Colonic mucosa (tissue), 4 donors: ENCODE results near the gene XRCC4. TPM values are rescaled to one million over a fixed set of nuclear protein-coding genes. Genes with fewer than 3 reads are reported as not detected.

Experiments
- DNase-seq: peaks from one replicate; pipeline ENCODE4 v3.0.0-alpha.2; 2020
- H3K27ac ChIP-seq: fragments of 200-600 bp; one replicate; pipeline ENCODE4 v1.8.0; 2021
- H3K27me3 ChIP-seq: fragments of 200-600 bp; one replicate; pipeline ENCODE4 v1.8.0; 2021
- H3K36me3 ChIP-seq: fragments of 200-600 bp; one replicate; pipeline ENCODE4 v1.8.0; 2021
- H3K4me1 ChIP-seq: fragments of 200-600 bp; one replicate; pipeline ENCODE4 v1.8.0; 2021; ENCODE audit warnings: mild to moderate bottlenecking
- H3K4me3 ChIP-seq: fragments of 200-600 bp; one replicate; pipeline ENCODE4 v1.8.0; 2021
- H3K9ac ChIP-seq, 2 donors: one replicate each; pipeline ENCODE4 v1.7.0; 2013; ENCODE audit warnings: control low read depth in 2 of 2, low read depth in 2 of 2, low read length in 2 of 2
- H3K9me3 ChIP-seq: fragments of 200-600 bp; one replicate; pipeline ENCODE4 v1.8.0; 2021
- intact Hi-C: fragments of 100-400 bp; cut with DNase I; formaldehyde crosslinking; loops from one replicate; pipeline ENCODE4 v1.14.1; 2022
- total RNA-seq, 2 donors: library from RNA; stranded (reverse); fragmentation: NEBNext Ultra II Directional in 1 of 2; extraction: Animal tissue kit (Norgen Biotek cat#: 25700) in 1 of 2; gene quantifications; one replicate each; pipeline ENCODE4 v1.2.1, GENCODE V29; 2021
- TF ChIP-seq, protein P1 (sequence below): fragments of 200-600 bp; IDR thresholded peaks from one replicate; pipeline ENCODE4 v1.8.0; 2022; ENCODE audit warnings: antibody characterized with exemption, mild to moderate bottlenecking
- donor health status: healthy.
- donor health status: DM: no; HTN: no; CAD: no.
- donor health status: DM: no; HTN: no; CAD: no.

Gene XRCC4
- total RNA-seq, 2 donors from 2014 or later = 5.7 to 8.7 TPM

- TF ChIP-seq, protein P1, sequence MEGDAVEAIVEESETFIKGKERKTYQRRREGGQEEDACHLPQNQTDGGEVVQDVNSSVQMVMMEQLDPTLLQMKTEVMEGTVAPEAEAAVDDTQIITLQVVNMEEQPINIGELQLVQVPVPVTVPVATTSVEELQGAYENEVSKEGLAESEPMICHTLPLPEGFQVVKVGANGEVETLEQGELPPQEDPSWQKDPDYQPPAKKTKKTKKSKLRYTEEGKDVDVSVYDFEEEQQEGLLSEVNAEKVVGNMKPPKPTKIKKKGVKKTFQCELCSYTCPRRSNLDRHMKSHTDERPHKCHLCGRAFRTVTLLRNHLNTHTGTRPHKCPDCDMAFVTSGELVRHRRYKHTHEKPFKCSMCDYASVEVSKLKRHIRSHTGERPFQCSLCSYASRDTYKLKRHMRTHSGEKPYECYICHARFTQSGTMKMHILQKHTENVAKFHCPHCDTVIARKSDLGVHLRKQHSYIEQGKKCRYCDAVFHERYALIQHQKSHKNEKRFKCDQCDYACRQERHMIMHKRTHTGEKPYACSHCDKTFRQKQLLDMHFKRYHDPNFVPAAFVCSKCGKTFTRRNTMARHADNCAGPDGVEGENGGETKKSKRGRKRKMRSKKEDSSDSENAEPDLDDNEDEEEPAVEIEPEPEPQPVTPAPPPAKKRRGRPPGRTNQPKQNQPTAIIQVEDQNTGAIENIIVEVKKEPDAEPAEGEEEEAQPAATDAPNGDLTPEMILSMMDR = no peak
- intact Hi-C loops = no loop called here
- Histone ChIP-seq H3K4me3 (no peak overlapping the region), H3K9me3 (no peaks in the 10 kb centered on the region), H3K27ac (no peak overlapping the region), H3K36me3 (no peaks in the 10 kb centered on the region), H3K27me3 (no peaks in the 10 kb centered on the region), H3K9ac (no peak overlapping the region), H3K4me1 (no peaks in the 10 kb centered on the region)
- DNase-seq = no peak
Observed at GRCh38 chr5:83378624-83379289, 301.4 kb downstream of the XRCC4 start.

DNA sequence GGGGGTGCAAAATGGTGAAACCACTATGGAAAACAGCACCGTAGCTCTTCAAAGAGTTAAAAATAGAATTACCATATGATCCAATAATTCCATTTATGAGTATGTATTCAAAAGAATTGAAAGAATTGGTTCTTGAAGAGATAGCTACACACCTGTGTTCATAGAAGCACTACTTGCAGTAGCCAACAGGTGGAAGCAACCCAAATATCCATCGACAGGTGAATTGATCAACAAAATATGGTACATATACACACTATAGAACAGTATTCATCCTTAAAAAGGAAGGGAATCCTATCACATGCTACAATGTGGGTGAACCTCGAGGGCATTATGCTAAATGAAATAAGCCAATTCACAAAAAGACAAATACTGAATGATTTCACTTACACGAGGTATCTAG, 308.5 kb downstream of the XRCC4 start:
- no peak for DNase-seq
- Histone ChIP-seq H3K9ac (no peak overlapping the region), H3K27me3 (no peaks in the 10 kb centered on the region), H3K27ac (no peak overlapping the region), H3K4me1 (no peaks in the 10 kb centered on the region), H3K9me3 (no peaks in the 10 kb centered on the region), H3K36me3 (no peaks in the 10 kb centered on the region), H3K4me3 (no peak overlapping the region)
- TF ChIP-seq, protein P1 = no peak
- intact Hi-C loops = no loop called here

GRCh38 chr5:83387041-83387440, 309.7 kb downstream of the XRCC4 start:
- TF ChIP-seq, protein P1 = no peak
- no peak overlapping the region for H3K27ac ChIP-seq
- H3K9me3 ChIP-seq = no peaks in the 10 kb centered on the region
- no peaks in the 10 kb centered on the region for H3K27me3 ChIP-seq
- H3K9ac ChIP-seq = no peak overlapping the region
- H3K36me3 ChIP-seq = no peaks in the 10 kb centered on the region
- no peak overlapping the region for H3K4me3 ChIP-seq
- DNase-seq = no peak
- intact Hi-C loops = no loop called here
- no peaks in the 10 kb centered on the region for H3K4me1 ChIP-seq

DNA sequence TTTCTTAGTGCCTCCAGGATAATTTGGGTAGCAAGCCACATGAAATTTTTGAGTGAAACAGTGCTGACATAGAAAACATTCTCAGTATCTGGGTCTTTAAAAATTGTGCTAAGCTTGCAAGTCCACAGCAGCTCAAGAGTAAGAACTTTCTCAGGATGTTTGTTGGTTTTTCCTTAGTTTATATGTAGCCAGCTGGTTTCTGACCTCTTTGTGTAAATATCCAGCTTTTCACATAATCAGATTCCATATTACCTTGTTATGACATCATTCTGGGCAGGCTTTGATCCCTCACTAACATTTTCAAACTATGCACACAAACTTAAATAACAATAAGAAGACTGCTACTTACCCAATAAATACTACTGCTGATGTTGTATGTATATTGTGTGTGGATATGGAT, 311.3 kb downstream of the XRCC4 start:
- no peak overlapping the region for H3K27ac ChIP-seq
- DNase-seq = no peak
- no peaks in the 10 kb centered on the region for H3K4me1 ChIP-seq
- no peak overlapping the region for H3K9ac ChIP-seq
- TF ChIP-seq, protein P1 = no peak
- intact Hi-C loops = no loop called here
- H3K36me3 ChIP-seq = no peaks in the 10 kb centered on the region
- no peak overlapping the region for H3K4me3 ChIP-seq
- no peaks in the 10 kb centered on the region for H3K9me3 ChIP-seq
- no peaks in the 10 kb centered on the region for H3K27me3 ChIP-seq

DNA sequence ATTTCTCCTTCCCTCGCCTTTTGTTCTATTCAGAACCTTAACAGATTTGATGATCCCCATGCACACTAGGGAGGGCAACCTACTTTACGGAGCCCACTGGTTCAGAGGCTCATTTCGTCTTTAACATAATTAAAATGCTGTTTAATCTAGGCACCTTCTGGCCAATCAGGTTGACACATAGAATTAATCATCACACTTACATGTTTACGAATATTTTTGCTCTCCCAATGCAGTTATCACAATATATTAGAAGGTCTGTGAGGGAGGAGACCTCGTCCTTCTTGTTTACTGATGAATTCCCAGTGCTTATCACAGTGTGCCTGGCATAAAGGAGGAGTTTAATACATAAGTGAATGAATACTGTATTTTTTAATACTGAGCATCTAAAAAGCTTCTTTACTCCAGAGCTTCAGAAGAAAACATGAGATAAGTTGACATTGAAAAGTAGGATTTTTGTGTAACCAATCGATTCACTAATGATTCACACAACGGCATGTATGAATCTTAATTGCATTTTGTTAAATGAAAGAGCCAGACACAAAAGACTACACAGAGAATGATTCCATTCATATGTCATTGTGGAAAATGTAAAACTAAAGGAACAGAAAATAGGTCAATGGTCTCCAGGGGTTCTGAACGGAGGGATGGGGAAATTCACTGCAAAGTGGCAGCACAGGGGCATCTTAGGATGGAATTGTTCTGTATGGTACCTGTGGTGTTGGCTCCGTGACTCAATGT, 315.6 kb downstream of the XRCC4 start:
- no peak for DNase-seq
- no peaks in the 10 kb centered on the region for H3K27me3 ChIP-seq
- TF ChIP-seq, protein P1 = no peak
- no peak overlapping the region for H3K4me3 ChIP-seq
- H3K9me3 ChIP-seq = no peaks in the 10 kb centered on the region
- no peak overlapping the region for H3K27ac ChIP-seq
- H3K9ac ChIP-seq = no peak overlapping the region
- no peaks in the 10 kb centered on the region for H3K36me3 ChIP-seq
- intact Hi-C loops = no loop called here
- no peaks in the 10 kb centered on the region for H3K4me1 ChIP-seq
